GM12891 (cell line): ENCODE data around the gene PRM3.

ENCODE experiments used
- POLR2A ChIP-seq: IDR thresholded peaks from 2 replicates; pipeline ENCODE4 v1.6.1; 2011; ENCODE audit warnings: low read depth, low read length, control low read depth
- POLR2AphosphoS5 ChIP-seq: IDR thresholded peaks from 2 replicates; pipeline ENCODE4 v1.6.1; 2011; ENCODE audit warnings: low read depth, low read length, control low read depth
- POU2F2 ChIP-seq: IDR thresholded peaks from 2 replicates; pipeline ENCODE4 v1.6.1; 2011; ENCODE audit warnings: low read depth, mild to moderate bottlenecking, control low read depth, low read length, moderate library complexity

DNA sequence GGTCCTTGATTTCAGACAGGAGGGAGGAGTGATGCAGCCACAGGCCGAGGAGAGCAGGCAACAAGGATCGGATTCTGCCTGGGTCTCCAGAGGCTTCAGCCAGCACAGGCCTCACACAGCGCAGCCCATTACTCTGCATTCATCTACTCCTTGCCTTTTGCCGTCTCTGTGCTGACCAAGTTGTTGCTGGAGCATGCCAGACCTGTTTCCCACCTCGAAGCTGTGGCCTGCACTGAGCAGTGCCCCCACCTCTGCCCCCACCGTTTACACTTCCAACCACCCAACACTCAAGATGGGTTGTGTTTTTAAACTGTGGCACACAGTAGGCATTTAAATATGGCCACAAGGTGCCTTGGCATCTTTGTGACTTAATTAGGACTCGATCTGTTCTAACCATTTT, 1.5 kb upstream of the PRM3 start:
- TF ChIP-seq POLR2AphosphoS5 (no peak), POLR2A (no peak), POU2F2 (no peak)
